Renal pelvis (tissue), 4 donors: ENCODE results near the gene TLR9. TPM values are rescaled to one million over a fixed set of nuclear protein-coding genes. Genes with fewer than 3 reads are reported as not detected.

Experiments used
- DNase-seq: peaks from one replicate; pipeline ENCODE4 v3.0.0-alpha.2; 2013
- polyA plus RNA-seq, 3 donors: library from polyadenylated mRNA; unstranded; fragments of 120-200 nt; gene quantifications; one replicate each; pipeline ENCODE4 v1.2.1, GENCODE V29; 2013; ENCODE audit not compliant: insufficient read length in 3 of 3

TLR9 gene
- polyA plus RNA-seq, 3 donors: 0.09 to 0.36 (median 0.28) TPM

GRCh38 chr3:52174896-52175295, 50.5 kb downstream of the TLR9 start:
- DNase-seq: no peak

- no peak for DNase-seq
These were observed 52.3 kb downstream of the TLR9 start for GRCh38 chr3:52173101-52173500.

GRCh38 chr3:52172262-52172757, 53.1 kb downstream of the TLR9 start:
- DNase-seq: no peak

- no peak for DNase-seq
These were observed 53.8 kb downstream of the TLR9 start for GRCh38 chr3:52171514-52172261.

Other genes with a start within 250 kb of the TLR9 start
- 100 to 1,000 TPM; 120 to 128 (median 127) TPM for gene ACY1, start 242.1 kb downstream of the TLR9 start, polyA plus RNA-seq
- 1,000 to 10,000 TPM; 1,596 to 1,901 (median 1,807) TPM for gene RPL29, start 229.8 kb downstream of the TLR9 start, polyA plus RNA-seq
- 10 to 100 TPM; 16.6 to 20.7 (median 17.5) TPM for gene DUSP7, start 169.1 kb downstream of the TLR9 start, polyA plus RNA-seq
- gene POC1A, start 71.2 kb downstream of the TLR9 start, polyA plus RNA-seq: 1 to 10 TPM; 8.9 to 9.4 (median 9.0) TPM
- 10 to 100 TPM; 47.1 to 54.5 (median 48.8) TPM for gene ALAS1, start 27.5 kb downstream of the TLR9 start, polyA plus RNA-seq
- gene TWF2, start 13.5 kb upstream of the TLR9 start, polyA plus RNA-seq: 10 to 100 TPM; 29.6 to 38.3 (median 35.9) TPM
- gene PPM1M, start 20.1 kb upstream of the TLR9 start, polyA plus RNA-seq: 10 to 100 TPM; 18.1 to 19.9 (median 19.0) TPM
- 10 to 100 TPM; 92.6 to 93.6 (median 92.9) TPM for gene WDR82, start 53.0 kb upstream of the TLR9 start, polyA plus RNA-seq
- gene GLYCTK, start 62.2 kb upstream of the TLR9 start, polyA plus RNA-seq: 10 to 100 TPM; 44.4 to 49.3 (median 45.8) TPM
- 10 to 100 TPM in 2 of 3 donors, 1 to 10 TPM in 1; 8.2 to 15.9 (median 13.6) TPM for gene DNAH1, start 90.7 kb upstream of the TLR9 start, polyA plus RNA-seq
- gene BAP1, start 184.4 kb upstream of the TLR9 start, polyA plus RNA-seq: 10 to 100 TPM; 81.6 to 89.2 (median 82.3) TPM
- 10 to 100 TPM in 2 of 3 donors, 1 to 10 TPM in 1; 7.6 to 13.0 (median 10.8) TPM for gene PHF7, start 185.0 kb upstream of the TLR9 start, polyA plus RNA-seq
- gene SEMA3G, start 219.5 kb upstream of the TLR9 start, polyA plus RNA-seq: 10 to 100 TPM; 30.0 to 34.1 (median 32.7) TPM
- gene TNNC1, start 228.4 kb upstream of the TLR9 start, polyA plus RNA-seq: 1 to 10 TPM; 6.8 to 7.2 (median 7.0) TPM
- gene NISCH, start 230.0 kb upstream of the TLR9 start, polyA plus RNA-seq: 100 to 1,000 TPM; 112 to 148 (median 133) TPM